OCI-LY3 (cell line): Measurements from ENCODE around the gene ALDH1B1.

Experiments
- H2AFZ ChIP-seq: fragments of 200-600, 300-600 bp; shearing (Covaris generic); 2 replicates; pipeline ENCODE4 v1.6.0; 2014; ENCODE audit warnings: antibody characterized with exemption, low read depth, low read length
- H3K27ac ChIP-seq: fragments of 200-600, 300-600 bp; sonication (generic); 2 replicates; pipeline ENCODE4 v1.5.1; 2014; ENCODE audit warnings: mild to moderate bottlenecking, low read length, moderate library complexity, mixed read lengths
- H3K27me3 ChIP-seq: fragments of 200-600, 300-600 bp; sonication (generic); 2 replicates; pipeline ENCODE4 v1.6.1; 2014; ENCODE audit warnings: low read depth, low read length, mixed read lengths
- H3K36me3 ChIP-seq: fragments of 200-600, 300-600 bp; sonication (generic); replicated peaks from 2 replicates; pipeline ENCODE3; 2014; ENCODE audit warnings: low read depth, low read length, mixed read lengths
- H3K4me1 ChIP-seq: fragments of 300-600, 200-600 bp; sonication (generic); 2 replicates; pipeline ENCODE4 v1.6.1; 2014; ENCODE audit warnings: low read length, mixed read lengths
- H3K4me2 ChIP-seq: fragments of 200-600, 300-600 bp; sonication (generic); 2 replicates; pipeline ENCODE4 v1.6.1; 2014; ENCODE audit warnings: low read length, mixed read lengths
- H3K4me3 ChIP-seq: fragments of 300-600, 200-600 bp; sonication (generic); 2 replicates; pipeline ENCODE4 v1.5.1; 2014; ENCODE audit warnings: antibody characterized with exemption, mild to moderate bottlenecking, low read length, moderate library complexity
- H3K79me2 ChIP-seq: fragments of 300-600, 200-600 bp; shearing (Covaris generic); 2 replicates; pipeline ENCODE4 v1.6.1; 2014; ENCODE audit warnings: mild to moderate bottlenecking, low read length, mixed read lengths
- H3K9ac ChIP-seq: fragments of 300-600, 200-600 bp; shearing (Covaris generic); 2 replicates; pipeline ENCODE4 v1.6.0; 2014; ENCODE audit warnings: mild to moderate bottlenecking, low read length, moderate library complexity
- H3K9me3 ChIP-seq: fragments of 200-600, 300-600 bp; shearing (Covaris generic); 2 replicates; pipeline ENCODE4 v1.6.1; 2014; ENCODE audit warnings: low read length, mixed read lengths; ENCODE audit not compliant: insufficient read depth
- H4K20me1 ChIP-seq: fragments of 200-600, 300-600 bp; sonication (generic); 2 replicates; pipeline ENCODE4 v1.6.1; 2016; ENCODE audit warnings: low read length, mixed read lengths; ENCODE audit not compliant: insufficient read depth
- CTCF ChIP-seq: fragments of 200-600, 300-600 bp; sonication (generic); IDR thresholded peaks from 2 replicates; pipeline ENCODE4 v1.5.1; 2014; ENCODE audit warnings: antibody characterized with exemption, low read length, low read depth
- EZH2phosphoT487 ChIP-seq: fragments of 200-600 bp; shearing (Covaris generic); IDR thresholded peaks from 2 replicates; pipeline ENCODE4 v1.6.1; 2018; ENCODE audit warnings: antibody characterized with exemption, mixed run types, low read depth

ALDH1B1 gene

GRCh38 chr9:38432922-38433510, 40.5 kb downstream of the ALDH1B1 start:
- Histone ChIP-seq H3K27ac (no peak overlapping the region), H3K36me3 (no peaks in the 10 kb centered on the region), H3K27me3 (no peaks in the 10 kb centered on the region; the same call in 1 of the 2 replicates), H4K20me1 (no peaks in the 10 kb centered on the region), H3K9ac (no peak overlapping the region), H3K4me2 (no peak overlapping the region), H2AFZ (peak overlapping the region; percentile 50; the same call in 1 of the 2 replicates), H3K4me3 (no peak overlapping the region), H3K79me2 (no peaks in the 10 kb centered on the region), H3K4me1 (peaks cover 11% of the 10 kb centered on the region), H3K9me3 (no peaks in the 10 kb centered on the region)
- TF ChIP-seq CTCF = peak; percentile 55
- TF ChIP-seq EZH2phosphoT487 = no peak

- Histone ChIP-seq H4K20me1 (no peaks in the 10 kb centered on the region), H3K4me3 (no peak overlapping the region), H2AFZ (no peak overlapping the region), H3K79me2 (no peaks in the 10 kb centered on the region), H3K36me3 (no peaks in the 10 kb centered on the region), H3K9ac (no peak overlapping the region), H3K27me3 (no peaks in the 10 kb centered on the region; the same call in 1 of the 2 replicates), H3K27ac (no peak overlapping the region), H3K4me2 (no peak overlapping the region), H3K9me3 (no peaks in the 10 kb centered on the region), H3K4me1 (peaks cover 12% of the 10 kb centered on the region)
- TF ChIP-seq CTCF (no peak), EZH2phosphoT487 (no peak)
Observed at GRCh38 chr9:38434365-38434764, 41.9 kb downstream of the ALDH1B1 start.

GRCh38 chr9:38434853-38435252, 42.4 kb downstream of the ALDH1B1 start:
- Histone ChIP-seq H3K9me3 (no peaks in the 10 kb centered on the region), H3K79me2 (no peaks in the 10 kb centered on the region), H3K27me3 (no peaks in the 10 kb centered on the region; the same call in 1 of the 2 replicates), H3K9ac (no peak overlapping the region), H3K27ac (no peak overlapping the region), H3K4me3 (no peak overlapping the region), H4K20me1 (no peaks in the 10 kb centered on the region), H3K4me2 (no peak overlapping the region), H3K4me1 (peaks cover 12% of the 10 kb centered on the region), H3K36me3 (no peaks in the 10 kb centered on the region), H2AFZ (no peak overlapping the region)
- TF ChIP-seq EZH2phosphoT487 (no peak), CTCF (no peak)

GRCh38 chr9:38435521-38435920, 43.0 kb downstream of the ALDH1B1 start:
- H3K9ac ChIP-seq = no peak overlapping the region
- no peaks in the 10 kb centered on the region for H4K20me1 ChIP-seq
- peaks cover 12% of the 10 kb centered on the region for H3K4me1 ChIP-seq
- H3K4me2 ChIP-seq = no peak overlapping the region
- H2AFZ ChIP-seq = no peak overlapping the region
- TF ChIP-seq EZH2phosphoT487 (no peak), CTCF (no peak)
- no peak overlapping the region for H3K4me3 ChIP-seq
- H3K9me3 ChIP-seq = no peaks in the 10 kb centered on the region
- no peaks in the 10 kb centered on the region for H3K36me3 ChIP-seq
- H3K79me2 ChIP-seq = no peaks in the 10 kb centered on the region
- H3K27ac ChIP-seq = no peak overlapping the region
- H3K27me3 ChIP-seq = no peaks in the 10 kb centered on the region
